DND-41 (cell line): ENCODE measurements around the gene OR10J4.

ENCODE experiments used
- EZH2 ChIP-seq: IDR thresholded peaks from 3 replicates; pipeline ENCODE4 v1.6.1; 2012; ENCODE audit warnings: borderline replicate concordance, low read depth, mild to moderate bottlenecking, moderate library complexity, low read length, inconsistent platforms; ENCODE audit not compliant: severe bottlenecking
- TF ChIP-seq, protein P1 (sequence below): IDR thresholded peaks from 2 replicates; pipeline ENCODE4 v1.5.1; 2012; ENCODE audit warnings: borderline replicate concordance, low read length, moderate library complexity, mild to moderate bottlenecking; ENCODE audit not compliant: poor library complexity, severe bottlenecking; ENCODE audit errors: extremely low read depth

DNA sequence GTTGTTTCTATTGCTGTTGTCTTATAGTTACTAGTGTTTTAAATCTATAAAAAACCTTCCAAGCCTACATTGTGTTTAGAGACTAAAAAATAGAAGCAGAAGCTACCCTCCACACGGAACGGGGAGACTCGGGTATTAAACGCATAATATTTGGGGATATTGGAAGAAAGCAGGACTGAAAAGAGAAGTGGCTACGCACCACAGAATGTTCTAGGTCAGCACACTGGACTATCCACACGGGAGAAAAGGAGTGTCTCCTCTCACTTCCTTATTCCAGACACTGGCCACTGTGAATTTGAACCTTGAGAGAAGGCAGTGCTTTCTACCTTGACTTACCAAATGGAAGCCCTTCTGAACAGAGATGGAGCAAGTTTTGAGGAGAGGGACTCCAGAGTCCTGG lies 1.0 kb upstream of the OR10J4 start:
- TF ChIP-seq, protein P1, sequence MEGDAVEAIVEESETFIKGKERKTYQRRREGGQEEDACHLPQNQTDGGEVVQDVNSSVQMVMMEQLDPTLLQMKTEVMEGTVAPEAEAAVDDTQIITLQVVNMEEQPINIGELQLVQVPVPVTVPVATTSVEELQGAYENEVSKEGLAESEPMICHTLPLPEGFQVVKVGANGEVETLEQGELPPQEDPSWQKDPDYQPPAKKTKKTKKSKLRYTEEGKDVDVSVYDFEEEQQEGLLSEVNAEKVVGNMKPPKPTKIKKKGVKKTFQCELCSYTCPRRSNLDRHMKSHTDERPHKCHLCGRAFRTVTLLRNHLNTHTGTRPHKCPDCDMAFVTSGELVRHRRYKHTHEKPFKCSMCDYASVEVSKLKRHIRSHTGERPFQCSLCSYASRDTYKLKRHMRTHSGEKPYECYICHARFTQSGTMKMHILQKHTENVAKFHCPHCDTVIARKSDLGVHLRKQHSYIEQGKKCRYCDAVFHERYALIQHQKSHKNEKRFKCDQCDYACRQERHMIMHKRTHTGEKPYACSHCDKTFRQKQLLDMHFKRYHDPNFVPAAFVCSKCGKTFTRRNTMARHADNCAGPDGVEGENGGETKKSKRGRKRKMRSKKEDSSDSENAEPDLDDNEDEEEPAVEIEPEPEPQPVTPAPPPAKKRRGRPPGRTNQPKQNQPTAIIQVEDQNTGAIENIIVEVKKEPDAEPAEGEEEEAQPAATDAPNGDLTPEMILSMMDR = no peak
- no peak for TF ChIP-seq EZH2
